Urinary bladder (tissue), 4 donors: ENCODE data around the gene MIAT. TPM values are rescaled to one million over a fixed set of nuclear protein-coding genes. Genes with fewer than 3 reads are reported as not detected.

ENCODE experiments used
- DNase-seq: peaks from one replicate; pipeline ENCODE4 v3.0.0-alpha.2; 2015; ENCODE audit errors: extremely low spot score
- H3K27ac ChIP-seq: one replicate; pipeline ENCODE4 v1.5.1; 2013; ENCODE audit warnings: low read depth, mild to moderate bottlenecking, moderate library complexity
- H3K36me3 ChIP-seq: one replicate; pipeline ENCODE4 v1.6.1; 2013; ENCODE audit warnings: mild to moderate bottlenecking, moderate library complexity; ENCODE audit not compliant: insufficient read depth
- H3K4me1 ChIP-seq: one replicate; pipeline ENCODE4 v1.6.1; 2013; ENCODE audit warnings: mild to moderate bottlenecking, moderate library complexity; ENCODE audit not compliant: insufficient read depth
- H3K4me3 ChIP-seq: one replicate; pipeline ENCODE4 v1.5.1; 2013; ENCODE audit warnings: low read depth, low read length
- WGBS: extraction: QIAGEN DNeasy Blood & Tissue Kit; methylation state at CpG from one replicate; pipeline ENCODE4 v1.1.7; 2013; 5-methylcytosine and 5-hydroxymethylcytosine counted together
- polyA plus RNA-seq: library from polyadenylated mRNA; stranded (reverse); fragments of 200-250 nt; gene quantifications from one replicate; pipeline ENCODE4 v1.2.3, GENCODE V29; 2013
- small RNA-seq: library from RNA; depleted of rRNA; stranded (forward); fragments of <200 nt; gene quantifications from one replicate; pipeline ENCODE3, GENCODE V24; 2014
- total RNA-seq: library from RNA; depleted of rRNA; stranded (reverse); fragments of >200 nt; gene quantifications from one replicate; pipeline ENCODE4 v1.2.3, GENCODE V29; 2014
- donor health status: healthy with polysubstance abuse.
- donor health status: healthy.

The MIAT gene
- total and polyA plus RNA-seq, 2 donors = 0.29 to 3.3 TPM

DNA sequence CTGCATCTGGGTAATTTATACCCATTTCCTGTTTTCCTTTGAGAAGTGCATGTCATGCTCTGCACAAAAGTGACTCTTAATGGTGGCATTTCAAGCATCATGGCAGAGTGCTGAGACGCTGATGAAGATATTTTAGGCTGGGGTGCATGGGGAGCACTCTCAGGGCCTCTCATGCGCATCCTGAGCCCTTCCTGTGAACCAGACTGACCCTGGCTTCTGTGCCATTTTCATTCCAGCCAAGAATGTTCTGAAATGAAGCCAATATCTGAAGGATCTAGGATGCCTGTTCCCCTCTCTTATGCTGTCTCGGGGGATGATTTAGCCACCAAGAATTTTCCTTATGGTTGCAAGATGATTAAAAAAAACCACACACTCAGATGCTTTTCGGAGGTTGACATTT is 61.5 kb downstream of the MIAT start:
- H3K36me3 ChIP-seq = no peaks in the 10 kb centered on the region
- H3K4me3 ChIP-seq = no peak overlapping the region

DNA sequence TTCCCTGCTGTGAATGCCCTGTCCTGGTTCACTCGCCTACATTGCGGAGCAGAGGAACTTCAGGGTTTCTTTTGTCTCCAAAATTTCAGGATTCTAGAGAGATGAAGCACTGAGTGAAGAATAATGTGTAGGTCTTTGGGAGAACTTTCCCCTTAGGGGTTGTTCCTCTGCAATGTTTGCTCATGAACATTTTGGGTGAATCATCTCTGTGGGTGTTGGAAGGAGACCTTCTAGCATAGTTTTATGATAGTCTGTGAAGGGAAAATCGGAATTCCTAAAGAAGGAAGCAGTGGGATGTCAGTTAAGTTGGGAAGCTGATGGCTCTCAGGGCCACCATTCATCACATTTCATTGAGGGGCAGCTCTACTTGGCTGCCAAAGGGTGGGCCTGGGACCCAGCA is 64.8 kb downstream of the MIAT start:
- 95% methylated on average over 3 of the region's 3 CpGs for WGBS
- Histone ChIP-seq H3K36me3 (no peaks in the 10 kb centered on the region), H3K4me3 (no peak overlapping the region), H3K4me1 (no peaks in the 10 kb centered on the region), H3K27ac (no peak overlapping the region)
- DNase-seq = no peak

More for the DNA sequence above, 61.5 kb downstream of the MIAT start:
- H3K27ac ChIP-seq = no peak overlapping the region
- no peaks in the 10 kb centered on the region for H3K4me1 ChIP-seq
- 51% methylated on average over 4 of the region's 4 CpGs for WGBS
- DNase-seq = no peak

- Histone ChIP-seq H3K4me3 (no peak overlapping the region), H3K36me3 (no peaks in the 10 kb centered on the region), H3K27ac (no peak overlapping the region), H3K4me1 (no peaks in the 10 kb centered on the region)
- DNase-seq = no peak
- 92% methylated on average over 6 of the region's 6 CpGs for WGBS
Observed at GRCh38 chr22:26724414-26724813, 67.0 kb downstream of the MIAT start.

- DNase-seq = no peak
- WGBS = 97% methylated on average over 3 of the region's 3 CpGs
- H3K4me3 ChIP-seq = no peak overlapping the region
- H3K4me1 ChIP-seq = no peaks in the 10 kb centered on the region
- no peak overlapping the region for H3K27ac ChIP-seq
- H3K36me3 ChIP-seq = no peaks in the 10 kb centered on the region
Observed at GRCh38 chr22:26725012-26725676, 67.8 kb downstream of the MIAT start.

Small RNAs within 50 kb of the gene (small RNA-seq; reads per million reads assigned to genes)
- not detected for gene RF01874

Other genes starting within 250 kb of the MIAT start
- 0.58 TPM for gene ASPHD2, start 228.3 kb upstream of the MIAT start, total RNA-seq
- 0.53 TPM for gene ASPHD2, start 228.3 kb upstream of the MIAT start, polyA plus RNA-seq
- 33.3 TPM for gene HPS4, start 173.8 kb upstream of the MIAT start, total RNA-seq
- 15.9 TPM for gene HPS4, start 173.8 kb upstream of the MIAT start, polyA plus RNA-seq
- 13.1 TPM for gene SRRD, start 173.7 kb upstream of the MIAT start, total RNA-seq
- 11.7 TPM for gene SRRD, start 173.7 kb upstream of the MIAT start, polyA plus RNA-seq
- gene TFIP11, start 145.1 kb upstream of the MIAT start, total RNA-seq = 22.5 TPM
- 19.0 TPM for gene TFIP11, start 145.1 kb upstream of the MIAT start, polyA plus RNA-seq
- gene TPST2, start 67.5 kb upstream of the MIAT start, total RNA-seq = 14.1 TPM
- 27.4 TPM for gene TPST2, start 67.5 kb upstream of the MIAT start, polyA plus RNA-seq
- 1.6 TPM for gene CRYBB1, start 39.6 kb upstream of the MIAT start, total RNA-seq
- 1.4 TPM for gene CRYBB1, start 39.6 kb upstream of the MIAT start, polyA plus RNA-seq
- gene CRYBA4, start 35.6 kb upstream of the MIAT start, total RNA-seq = not detected
- gene CRYBA4, start 35.6 kb upstream of the MIAT start, polyA plus RNA-seq = not detected